ENCODE measurements around the gene PLEKHH2.

DNA sequence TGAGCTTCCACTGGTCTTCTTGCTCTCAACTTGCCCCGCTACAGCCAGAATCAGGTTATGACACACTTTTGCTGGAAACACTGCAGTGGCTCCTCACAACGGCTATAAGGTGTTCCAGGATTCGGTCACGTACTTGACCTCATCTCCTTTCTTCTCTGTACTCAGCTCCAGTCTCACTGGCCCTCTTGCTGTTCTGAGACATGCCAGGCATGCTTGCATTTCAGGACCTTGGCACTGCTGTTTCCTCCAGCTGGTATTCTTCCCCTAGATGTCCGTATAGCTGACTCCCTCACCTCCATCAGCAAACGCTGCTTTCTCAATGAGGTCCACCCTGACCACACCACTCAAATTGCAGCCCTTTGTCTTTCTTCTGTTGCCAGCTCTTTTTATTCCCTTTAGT, 71.1 kb downstream of the PLEKHH2 start:
- TF ChIP-seq POLR2AphosphoS5 (IDR thresholded peaks at IDR 0.05; ENCODE audit: borderline replicate concordance, low read depth, low read length) = no peak
- TF ChIP-seq EZH2 (IDR thresholded peaks at IDR 0.05) = no peak

Data from SK-N-MC (cell line).